ENCODE measurements around the gene OLIG1.

OLIG1 gene

DNA sequence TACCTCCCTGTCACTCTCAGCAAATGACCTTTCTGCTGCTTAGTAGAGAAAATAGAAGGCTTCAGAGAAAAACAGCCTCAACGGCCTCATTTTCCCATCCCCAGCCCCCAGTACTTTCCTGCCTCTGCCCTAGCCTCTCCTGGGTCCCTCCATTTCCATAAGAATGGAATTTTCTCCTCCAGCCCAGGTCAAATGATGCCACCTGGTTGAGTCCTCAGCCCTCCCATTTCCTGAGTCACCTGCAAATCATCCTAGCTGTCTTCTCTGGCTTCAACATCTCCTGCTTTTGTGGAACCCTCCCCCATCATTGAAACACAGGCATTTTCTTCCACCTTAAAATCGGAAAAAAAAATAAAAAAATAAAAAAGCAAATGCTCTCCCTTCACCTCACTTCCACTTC, 35.1 kb downstream of the OLIG1 start:
- FAIRE-seq, result no peak

DNA sequence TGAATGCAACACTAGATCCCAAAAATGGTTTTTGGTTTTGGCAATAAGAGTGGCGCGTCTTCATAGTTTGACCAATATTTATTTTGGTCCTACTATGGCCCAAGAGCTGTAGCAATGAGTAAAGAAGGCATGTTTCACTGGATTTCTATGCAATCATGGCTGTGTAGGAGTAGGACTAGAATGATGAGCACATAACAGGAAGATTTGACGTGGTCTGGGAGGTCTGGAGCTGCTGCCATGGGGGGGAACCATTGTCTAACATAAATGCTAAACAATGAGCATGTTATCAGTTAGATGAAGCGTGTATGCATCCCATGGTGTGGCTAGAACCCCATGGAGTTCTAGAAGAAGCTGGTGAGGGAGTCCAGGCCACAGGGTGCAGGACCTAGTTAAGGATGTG, 38.3 kb downstream of the OLIG1 start:
- no peak for FAIRE-seq

DNA sequence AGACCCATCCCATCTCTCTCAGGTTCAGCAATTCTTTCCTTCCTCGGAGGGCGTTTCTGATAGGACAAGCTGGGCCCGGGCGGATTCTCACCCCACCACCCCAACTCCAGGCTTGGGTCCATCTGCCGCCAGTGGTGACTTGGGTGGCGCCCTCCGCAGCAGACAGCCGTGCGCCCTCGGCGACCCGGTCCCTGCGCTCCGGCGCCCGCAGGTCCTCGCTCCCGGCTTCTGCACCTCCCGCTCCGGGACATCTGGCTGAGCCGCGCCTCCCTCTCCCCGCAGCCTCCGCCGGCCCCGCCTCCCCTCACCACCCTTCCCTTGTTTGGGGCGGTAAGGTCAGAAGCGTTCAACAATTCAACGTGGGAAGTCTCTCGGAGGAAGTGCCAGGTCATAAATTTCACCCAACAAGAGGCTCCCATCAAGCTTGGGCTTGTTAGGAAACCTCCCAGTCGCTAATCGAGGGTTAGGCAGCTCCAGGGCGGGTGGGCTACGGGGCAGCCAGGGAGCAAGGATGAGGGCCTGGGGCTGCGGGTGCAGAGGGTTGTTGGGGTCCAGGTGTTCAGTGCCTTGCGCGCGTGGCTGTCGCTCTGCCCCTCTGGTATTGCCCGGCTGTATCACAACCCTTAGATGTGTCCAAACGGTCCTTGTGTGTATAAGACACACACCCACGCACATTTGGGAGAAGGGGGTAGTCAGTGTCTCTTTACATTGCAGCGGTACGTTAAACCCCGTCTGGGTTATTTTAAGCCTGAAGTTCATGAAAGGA, 39.8 kb downstream of the OLIG1 start:
- no peak for FAIRE-seq

DNA sequence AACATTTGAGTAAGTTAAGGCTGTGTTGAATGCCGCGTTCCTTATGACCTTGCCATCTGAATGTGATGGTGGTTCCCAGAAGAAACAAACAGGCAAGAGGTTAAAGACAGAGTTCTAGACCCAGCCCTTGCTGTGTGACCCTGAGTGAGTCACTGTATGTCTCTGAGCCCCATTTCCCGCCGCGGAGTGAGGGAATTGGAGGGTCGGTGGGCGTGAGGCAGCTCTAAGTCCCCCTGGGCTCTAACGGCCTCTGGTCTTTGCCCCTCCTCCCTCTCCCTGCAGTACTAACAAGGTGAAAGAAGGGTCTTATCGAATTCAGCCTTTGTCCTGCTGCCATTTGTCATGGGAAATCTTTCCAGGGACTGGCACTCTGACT, 40.4 kb downstream of the OLIG1 start:
- no peak for FAIRE-seq

DNA sequence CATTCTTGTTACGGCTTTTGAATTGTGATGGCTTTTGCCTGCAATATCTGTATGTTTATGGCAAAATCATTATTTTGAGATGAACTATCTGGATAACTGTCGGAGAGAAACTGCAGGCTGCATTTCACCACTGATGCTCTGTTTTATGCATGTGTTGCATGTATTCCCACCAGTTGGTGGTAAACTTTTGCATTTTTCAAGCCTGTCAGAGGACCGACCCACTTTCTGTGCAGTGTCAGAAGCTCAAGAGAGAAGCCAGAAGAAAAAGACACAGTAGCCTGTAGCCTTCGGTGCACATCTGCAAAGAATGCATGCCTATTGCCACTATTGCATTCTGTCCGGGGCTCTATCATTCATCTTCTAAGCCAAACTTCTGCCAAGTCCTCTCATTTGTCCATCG, 41.6 kb downstream of the OLIG1 start:
- FAIRE-seq, result no peak

DNA sequence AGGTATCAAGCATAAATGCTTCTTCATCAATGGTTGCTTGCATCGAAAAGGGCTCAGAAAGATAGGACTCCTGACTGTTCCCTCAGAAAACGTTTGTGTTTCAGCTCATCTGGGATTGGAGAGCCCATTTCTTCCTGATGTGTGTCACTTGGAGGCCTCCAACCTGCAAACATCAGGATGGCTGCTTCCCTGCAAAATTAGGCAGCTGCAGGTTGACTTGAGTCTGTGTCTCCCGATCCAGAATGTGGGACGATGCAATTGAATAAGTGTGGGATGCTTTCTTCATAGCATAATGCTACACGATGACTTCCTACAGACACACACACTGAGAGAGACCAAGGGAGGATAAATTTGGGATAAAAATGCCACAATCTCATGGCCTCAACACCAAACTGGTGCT, 42.2 kb downstream of the OLIG1 start:
- FAIRE-seq, result no peak

DNA sequence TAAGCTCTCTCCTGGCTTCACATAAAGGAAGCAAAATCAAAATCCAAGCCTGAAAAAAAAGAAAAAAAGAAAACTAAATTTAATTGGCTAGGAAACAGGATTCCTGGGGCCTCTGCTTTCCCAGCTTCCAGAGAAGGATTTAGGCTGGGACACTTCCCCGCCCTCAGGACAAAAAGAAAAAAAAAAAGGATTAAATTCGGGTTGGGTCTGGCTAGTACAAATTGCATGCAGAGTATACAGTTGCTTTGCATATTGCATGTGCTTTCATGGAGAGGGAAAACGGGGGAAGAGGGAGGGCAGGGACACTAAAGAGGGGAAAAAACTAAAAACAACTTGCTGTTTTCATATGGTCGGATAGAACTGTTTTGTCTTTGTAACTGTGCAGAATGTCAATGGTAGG, 42.7 kb downstream of the OLIG1 start:
- FAIRE-seq, result no peak

DNA sequence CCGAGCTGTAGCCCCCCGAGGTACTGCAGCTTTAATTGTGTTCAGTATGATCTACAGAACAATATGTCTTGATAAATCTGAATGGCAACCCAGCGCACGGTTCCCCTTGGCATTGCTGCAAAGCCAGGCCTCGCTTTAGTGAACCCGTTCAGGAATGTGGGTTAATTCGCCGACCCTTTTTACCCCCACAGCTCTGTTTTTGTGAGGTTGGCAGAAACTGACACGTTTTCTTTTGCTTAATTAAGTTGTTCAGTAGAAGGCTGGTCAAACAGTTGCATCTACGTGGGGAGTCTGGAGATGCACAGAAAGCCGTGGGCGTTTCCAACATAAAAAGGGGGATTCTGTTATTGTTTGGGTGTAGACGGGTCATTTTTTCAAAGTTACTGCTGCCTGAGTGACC, 43.2 kb downstream of the OLIG1 start:
- no peak for FAIRE-seq

DNA sequence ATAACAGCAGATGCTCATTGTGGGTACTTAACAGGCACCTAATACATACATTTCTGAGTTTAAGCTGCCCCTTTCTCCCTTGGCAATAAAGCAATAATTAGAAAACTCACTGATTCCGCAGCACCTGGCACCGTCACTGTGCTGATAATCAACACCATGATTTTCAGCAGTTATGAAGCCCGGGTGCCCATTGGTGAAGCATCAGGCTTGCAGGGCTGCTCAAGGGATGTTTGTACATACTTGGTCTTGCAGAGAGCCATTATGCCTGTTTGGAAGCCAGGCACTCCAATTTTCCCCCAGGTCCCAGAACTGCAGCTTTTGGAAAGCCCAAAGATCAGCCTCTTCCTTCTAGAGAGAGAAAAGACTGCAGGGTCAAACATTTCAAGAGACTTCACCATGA, 44.3 kb downstream of the OLIG1 start:
- no peak for FAIRE-seq

DNA sequence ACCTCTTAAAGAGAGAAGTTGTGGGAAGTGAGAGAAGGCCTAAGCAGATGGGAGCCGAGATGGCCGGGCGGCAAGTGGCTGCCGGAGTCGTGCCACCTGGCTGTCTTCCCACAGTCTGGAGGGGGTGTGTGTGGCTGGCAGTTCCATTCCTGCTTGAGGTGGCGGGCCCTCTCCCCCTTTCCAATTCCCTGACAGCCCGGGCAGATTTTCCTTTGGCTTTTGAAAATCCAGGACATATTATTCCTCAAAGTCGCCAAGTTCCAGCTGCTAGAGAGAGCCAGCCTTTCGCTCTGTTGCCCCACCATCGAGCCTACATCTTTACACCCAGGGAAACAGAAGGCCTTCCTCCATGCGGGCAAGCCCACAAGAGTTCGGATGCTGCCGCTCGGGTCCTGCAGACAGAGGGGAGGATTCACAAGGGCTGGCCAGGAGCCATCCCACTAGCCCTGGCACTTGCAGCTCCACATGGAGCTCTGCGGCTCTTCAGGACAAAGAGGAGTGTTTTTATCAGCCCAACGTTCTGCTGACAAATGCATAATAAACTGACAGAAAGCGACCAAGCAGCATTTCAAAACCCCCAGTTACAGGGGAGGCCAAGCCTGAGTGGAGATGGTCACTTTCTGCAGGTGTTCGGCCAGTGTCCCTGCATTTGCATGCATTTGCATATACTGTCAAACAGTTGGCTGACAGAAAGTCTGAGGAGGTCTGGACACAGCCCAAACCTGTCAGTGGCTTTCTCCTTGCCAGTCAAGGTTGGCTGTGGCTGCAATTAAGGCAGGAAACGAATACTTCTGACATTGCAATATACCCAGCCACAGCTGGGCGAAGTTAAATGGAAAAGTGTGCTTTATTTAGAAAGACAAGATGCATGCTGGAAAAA, 45.9 kb downstream of the OLIG1 start:
- no peak for FAIRE-seq

DNA sequence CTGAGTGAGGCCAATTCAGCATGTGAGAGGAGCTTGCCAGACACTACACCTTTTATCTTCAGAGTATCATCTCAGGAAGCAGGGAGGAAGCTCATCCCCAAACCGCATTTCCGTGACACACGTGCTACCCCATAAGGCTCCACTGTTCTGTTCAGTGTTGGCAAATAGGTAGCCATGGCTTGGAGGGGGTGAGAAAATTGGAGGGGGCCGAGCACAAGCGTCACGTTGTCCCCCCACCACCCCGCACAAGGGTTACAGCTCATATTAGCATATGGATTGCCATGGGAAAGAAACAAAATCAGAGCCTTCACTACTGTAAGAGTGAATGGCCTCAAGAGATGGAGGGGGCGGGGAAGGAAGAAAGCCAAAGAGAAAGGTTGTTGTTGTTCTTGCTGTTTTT, 46.7 kb downstream of the OLIG1 start:
- no peak for FAIRE-seq

DNA sequence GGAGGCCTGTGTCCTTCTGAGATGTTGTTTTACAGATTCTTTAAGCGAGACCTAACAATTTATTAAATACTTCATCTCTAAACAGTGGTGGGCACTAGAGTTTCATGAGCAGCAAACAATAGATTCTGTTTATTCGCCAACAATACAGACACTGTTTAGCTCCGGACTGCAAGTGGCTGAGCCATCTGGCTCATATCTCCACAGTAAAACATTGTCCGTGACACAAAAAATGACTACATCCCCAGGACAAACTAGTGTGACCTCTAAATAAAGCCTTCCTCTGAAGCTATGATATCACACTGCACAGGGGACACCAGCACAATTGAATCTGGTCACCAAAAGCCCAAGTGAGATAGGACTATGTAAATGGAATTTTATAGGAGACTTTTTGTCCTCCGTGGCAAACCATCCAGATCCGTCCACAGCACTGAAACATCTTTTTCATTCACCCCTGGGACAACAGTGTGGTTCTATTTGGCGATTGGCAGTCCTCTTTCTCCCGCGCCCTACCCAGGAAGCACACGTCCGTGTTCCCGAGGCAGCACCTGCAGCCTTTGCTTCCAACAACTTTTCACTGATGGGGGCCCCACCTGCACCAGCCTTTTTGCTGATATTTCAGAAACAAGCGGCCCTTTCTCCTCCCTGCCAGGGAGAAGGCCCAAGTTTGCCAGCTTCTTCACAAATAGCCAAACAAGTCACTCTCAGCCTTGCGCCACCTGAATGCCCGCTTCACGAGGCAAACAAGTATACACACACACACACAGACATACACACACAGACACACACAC, 47.4 kb downstream of the OLIG1 start:
- no peak for FAIRE-seq
